ENCODE measurements around the gene ZNF846. TPM values are rescaled to one million over a fixed set of nuclear protein-coding genes. Genes with fewer than 3 reads are reported as not detected.

Gene ZNF846
- total and polyA plus RNA-seq, 2 experiments from 2014 or later, result 23.3 to 26.0 TPM

- no peak for DNase-seq (ENCODE audit: low spot score)
- Histone ChIP-seq H2AFZ (no peak overlapping the region), H3K4me1 (ENCODE audit: insufficient read depth) (no peaks in the 10 kb centered on the region), H3K27me3 (no peaks in the 10 kb centered on the region), H3K4me2 (no peak overlapping the region), H3K9me3 (ENCODE audit: low read depth) (peaks cover 58% of the 10 kb centered on the region), H3K79me2 (no peaks in the 10 kb centered on the region), H3K36me3 (replicated peaks; ENCODE audit: insufficient read depth, low read depth) (peaks cover 16% of the 10 kb centered on the region), H3K9me2 (replicated peaks; ENCODE audit: insufficient read depth) (no peaks in the 10 kb centered on the region), H3K27ac (no peak overlapping the region), H4K20me1 (ENCODE audit: insufficient read depth, poor library complexity, severe bottlenecking) (no peaks in the 10 kb centered on the region), H3K4me3 (no peak overlapping the region)
- TF ChIP-seq EZH2phosphoT487 (IDR thresholded peaks at IDR 0.05; ENCODE audit: low read depth, severe bottlenecking, unreplicated experiment) (no peak), EZH2 (IDR thresholded peaks at IDR 0.05; ENCODE audit: borderline replicate concordance) (no peak)
- TF ChIP-seq, protein P1, sequence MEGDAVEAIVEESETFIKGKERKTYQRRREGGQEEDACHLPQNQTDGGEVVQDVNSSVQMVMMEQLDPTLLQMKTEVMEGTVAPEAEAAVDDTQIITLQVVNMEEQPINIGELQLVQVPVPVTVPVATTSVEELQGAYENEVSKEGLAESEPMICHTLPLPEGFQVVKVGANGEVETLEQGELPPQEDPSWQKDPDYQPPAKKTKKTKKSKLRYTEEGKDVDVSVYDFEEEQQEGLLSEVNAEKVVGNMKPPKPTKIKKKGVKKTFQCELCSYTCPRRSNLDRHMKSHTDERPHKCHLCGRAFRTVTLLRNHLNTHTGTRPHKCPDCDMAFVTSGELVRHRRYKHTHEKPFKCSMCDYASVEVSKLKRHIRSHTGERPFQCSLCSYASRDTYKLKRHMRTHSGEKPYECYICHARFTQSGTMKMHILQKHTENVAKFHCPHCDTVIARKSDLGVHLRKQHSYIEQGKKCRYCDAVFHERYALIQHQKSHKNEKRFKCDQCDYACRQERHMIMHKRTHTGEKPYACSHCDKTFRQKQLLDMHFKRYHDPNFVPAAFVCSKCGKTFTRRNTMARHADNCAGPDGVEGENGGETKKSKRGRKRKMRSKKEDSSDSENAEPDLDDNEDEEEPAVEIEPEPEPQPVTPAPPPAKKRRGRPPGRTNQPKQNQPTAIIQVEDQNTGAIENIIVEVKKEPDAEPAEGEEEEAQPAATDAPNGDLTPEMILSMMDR (IDR thresholded peaks at IDR 0.05; ENCODE audit: poor library complexity), result no peak
- WGBS (ENCODE audit: low lambda C conversion rate, missing lambda C conversion rate), result 97% methylated on average over 9 of the region's 9 CpGs
These were observed 10.7 kb downstream of the ZNF846 start for GRCh38 chr19:9757544-9758501.

- no peak overlapping the region for H3K4me3 ChIP-seq
- H3K9me3 ChIP-seq (ENCODE audit: low read depth), result peaks cover 32% of the 10 kb centered on the region
- no peaks in the 10 kb centered on the region for H3K79me2 ChIP-seq
- H2AFZ ChIP-seq, result no peak overlapping the region
- H3K4me1 ChIP-seq (ENCODE audit: insufficient read depth), result no peaks in the 10 kb centered on the region
- no peak for DNase-seq (ENCODE audit: low spot score)
- no peak for TF ChIP-seq EZH2phosphoT487 (IDR thresholded peaks at IDR 0.05; ENCODE audit: low read depth, severe bottlenecking, unreplicated experiment)
- TF ChIP-seq EZH2 (IDR thresholded peaks at IDR 0.05; ENCODE audit: borderline replicate concordance), result no peak
- TF ChIP-seq, protein P1 (IDR thresholded peaks at IDR 0.05; ENCODE audit: poor library complexity), result no peak
- H3K36me3 ChIP-seq (replicated peaks; ENCODE audit: insufficient read depth, low read depth), result peaks cover 4% of the 10 kb centered on the region
- H3K4me2 ChIP-seq, result no peak overlapping the region
- no peaks in the 10 kb centered on the region for H3K9me2 ChIP-seq (replicated peaks; ENCODE audit: insufficient read depth)
- H4K20me1 ChIP-seq (ENCODE audit: insufficient read depth, poor library complexity, severe bottlenecking), result no peaks in the 10 kb centered on the region
- no peak overlapping the region for H3K27ac ChIP-seq
- no peaks in the 10 kb centered on the region for H3K27me3 ChIP-seq
- 96% methylated on average over 2 of the region's 2 CpGs for WGBS (ENCODE audit: low lambda C conversion rate, missing lambda C conversion rate)
These were observed 15.7 kb downstream of the ZNF846 start for GRCh38 chr19:9752701-9753443.

GRCh38 chr19:9751446-9751845, 17.1 kb downstream of the ZNF846 start:
- Histone ChIP-seq H3K27ac (no peak overlapping the region), H3K36me3 (replicated peaks; ENCODE audit: insufficient read depth, low read depth) (no peaks in the 10 kb centered on the region), H3K9me2 (replicated peaks; ENCODE audit: insufficient read depth) (no peaks in the 10 kb centered on the region), H3K4me2 (no peak overlapping the region), H3K4me1 (ENCODE audit: insufficient read depth) (no peaks in the 10 kb centered on the region), H2AFZ (no peak overlapping the region), H3K27me3 (no peaks in the 10 kb centered on the region), H4K20me1 (ENCODE audit: insufficient read depth, poor library complexity, severe bottlenecking) (no peaks in the 10 kb centered on the region), H3K79me2 (no peaks in the 10 kb centered on the region), H3K9me3 (ENCODE audit: low read depth) (peaks cover 17% of the 10 kb centered on the region), H3K4me3 (no peak overlapping the region)
- no peak for DNase-seq (ENCODE audit: low spot score)
- TF ChIP-seq, protein P1 (IDR thresholded peaks at IDR 0.05; ENCODE audit: poor library complexity), result no peak
- no peak for TF ChIP-seq EZH2 (IDR thresholded peaks at IDR 0.05; ENCODE audit: borderline replicate concordance)
- TF ChIP-seq EZH2phosphoT487 (IDR thresholded peaks at IDR 0.05; ENCODE audit: low read depth, severe bottlenecking, unreplicated experiment), result no peak
- 93% methylated on average over 7 of the region's 7 CpGs for WGBS (ENCODE audit: low lambda C conversion rate, missing lambda C conversion rate)
